GM12865 (cell line): ENCODE measurements around the gene ZBTB16.

Source experiments
- DNase-seq: peaks from one replicate; pipeline ENCODE4 v3.0.0; 2010; ENCODE audit warnings: low read depth
- H3K4me3 ChIP-seq: 2 replicates; pipeline ENCODE4 v1.5.1; 2011; ENCODE audit warnings: mild to moderate bottlenecking, low read depth, low read length, control low read depth
- TF ChIP-seq, protein P1 (sequence below): IDR thresholded peaks from 2 replicates; pipeline ENCODE4 v1.5.1; 2011; ENCODE audit warnings: low read length, control low read depth, low read depth, inconsistent platforms; ENCODE audit not compliant: insufficient read depth; ENCODE audit errors: missing control alignments

ZBTB16 gene

DNA sequence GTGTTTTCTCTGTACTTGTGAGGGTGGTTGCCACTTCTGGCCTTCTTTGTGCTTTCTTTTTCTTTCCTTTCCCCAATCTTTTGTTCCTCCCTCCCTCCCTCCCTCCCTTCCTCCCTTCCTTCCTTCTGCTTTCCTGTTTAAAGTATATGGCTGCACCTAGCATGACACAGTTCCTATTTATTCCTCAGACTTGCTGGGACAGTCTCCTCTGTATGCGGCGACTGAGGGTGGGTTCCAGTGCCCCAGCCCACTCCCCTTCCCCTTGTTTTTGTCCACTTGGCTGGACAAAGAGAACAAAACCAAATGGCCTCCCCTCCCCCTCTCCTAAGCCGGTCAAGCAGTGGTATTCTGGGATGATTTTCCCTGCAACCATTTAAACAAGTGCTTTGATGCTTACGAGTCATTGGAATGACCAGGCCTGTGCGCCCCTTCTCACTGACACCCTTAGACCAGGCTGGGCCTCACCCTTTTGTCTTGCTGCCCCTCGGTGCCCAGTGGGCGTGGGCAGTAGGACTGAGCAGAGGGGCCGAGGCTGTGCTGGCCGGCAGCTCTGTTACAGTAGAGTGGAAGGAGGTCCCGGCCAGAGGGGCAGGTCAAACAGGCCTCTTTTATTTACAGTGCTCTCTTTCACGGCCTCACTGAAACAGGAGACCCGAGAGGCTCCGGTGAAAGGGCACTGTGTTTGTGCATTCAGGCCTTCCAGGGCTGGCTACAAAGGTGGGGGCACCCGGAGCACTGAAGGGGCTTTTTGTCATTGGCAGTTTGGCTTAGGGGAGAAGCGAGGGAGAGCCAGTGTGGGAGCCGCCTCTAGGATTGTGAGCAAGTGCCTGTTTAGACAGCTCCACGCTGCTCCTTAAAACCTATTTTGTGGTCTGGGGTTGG lies 32.2 kb downstream of the ZBTB16 start:
- TF ChIP-seq, protein P1, sequence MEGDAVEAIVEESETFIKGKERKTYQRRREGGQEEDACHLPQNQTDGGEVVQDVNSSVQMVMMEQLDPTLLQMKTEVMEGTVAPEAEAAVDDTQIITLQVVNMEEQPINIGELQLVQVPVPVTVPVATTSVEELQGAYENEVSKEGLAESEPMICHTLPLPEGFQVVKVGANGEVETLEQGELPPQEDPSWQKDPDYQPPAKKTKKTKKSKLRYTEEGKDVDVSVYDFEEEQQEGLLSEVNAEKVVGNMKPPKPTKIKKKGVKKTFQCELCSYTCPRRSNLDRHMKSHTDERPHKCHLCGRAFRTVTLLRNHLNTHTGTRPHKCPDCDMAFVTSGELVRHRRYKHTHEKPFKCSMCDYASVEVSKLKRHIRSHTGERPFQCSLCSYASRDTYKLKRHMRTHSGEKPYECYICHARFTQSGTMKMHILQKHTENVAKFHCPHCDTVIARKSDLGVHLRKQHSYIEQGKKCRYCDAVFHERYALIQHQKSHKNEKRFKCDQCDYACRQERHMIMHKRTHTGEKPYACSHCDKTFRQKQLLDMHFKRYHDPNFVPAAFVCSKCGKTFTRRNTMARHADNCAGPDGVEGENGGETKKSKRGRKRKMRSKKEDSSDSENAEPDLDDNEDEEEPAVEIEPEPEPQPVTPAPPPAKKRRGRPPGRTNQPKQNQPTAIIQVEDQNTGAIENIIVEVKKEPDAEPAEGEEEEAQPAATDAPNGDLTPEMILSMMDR: no peak
- no peak overlapping the region for H3K4me3 ChIP-seq

DNA sequence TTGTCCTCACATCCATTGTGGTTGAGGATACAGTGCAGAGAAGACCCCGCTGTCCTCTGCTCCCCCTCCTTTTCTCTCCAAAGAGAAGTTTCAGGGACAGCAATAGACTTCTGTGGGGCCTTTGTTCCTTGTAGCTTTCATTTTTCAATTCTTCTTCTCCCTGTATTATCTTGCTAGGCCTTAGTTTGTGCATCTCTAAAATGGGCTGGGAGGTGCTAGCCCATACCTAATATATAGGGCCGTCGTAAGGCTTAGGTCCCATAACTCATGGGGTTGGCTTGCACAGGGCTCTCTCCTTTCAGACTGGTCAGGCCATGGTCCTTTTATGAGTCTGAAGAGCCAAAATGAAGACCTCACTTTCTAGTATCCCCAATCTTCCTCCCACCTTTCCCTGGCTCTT lies 33.0 kb downstream of the ZBTB16 start:
- DNase-seq: no peak
- no peak overlapping the region for H3K4me3 ChIP-seq
- TF ChIP-seq, protein P1: no peak

More for the DNA sequence above, 32.2 kb downstream of the ZBTB16 start:
- DNase-seq: no peak

DNA sequence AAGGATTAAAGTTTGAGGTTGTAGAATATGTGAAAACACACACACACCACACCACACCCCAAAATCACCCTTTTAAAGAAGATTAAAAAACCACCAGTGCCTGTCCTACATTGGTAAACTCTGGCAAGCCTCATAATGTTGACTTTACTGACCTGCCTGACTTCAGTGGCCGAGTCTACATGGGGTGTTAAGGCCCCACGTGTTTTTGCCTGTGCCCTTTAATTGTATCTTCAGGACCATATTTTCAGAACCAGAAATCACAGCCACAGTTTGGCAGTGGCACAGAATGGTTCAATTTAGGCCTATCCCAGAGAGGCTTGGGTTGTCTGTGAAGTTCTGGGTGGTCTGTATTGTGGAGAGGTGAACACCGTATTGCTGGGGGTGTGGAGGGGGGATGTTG lies 33.4 kb downstream of the ZBTB16 start:
- TF ChIP-seq, protein P1: no peak
- DNase-seq: no peak
- H3K4me3 ChIP-seq: no peak overlapping the region

DNA sequence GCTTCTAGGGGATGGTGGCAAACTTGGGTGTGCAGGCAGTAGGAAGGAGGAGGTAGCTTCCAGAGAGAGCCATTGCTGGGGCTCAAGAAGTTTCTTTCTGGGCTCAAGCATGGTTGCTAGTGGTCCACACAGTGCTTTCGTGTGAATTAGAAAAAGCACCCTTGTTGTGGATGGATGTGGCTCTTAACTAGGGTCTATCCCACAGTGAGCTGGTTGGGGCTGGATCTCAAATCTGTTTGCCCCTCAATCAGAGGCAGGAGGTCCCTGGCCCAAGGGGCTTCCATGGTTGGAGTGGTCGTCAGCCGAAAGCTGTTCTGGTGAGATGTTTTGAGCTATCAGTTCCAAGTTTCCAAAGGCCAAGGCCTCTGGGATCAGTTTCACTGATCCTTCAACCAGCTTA lies 35.0 kb downstream of the ZBTB16 start:
- no peak overlapping the region for H3K4me3 ChIP-seq
- TF ChIP-seq, protein P1: no peak
- no peak for DNase-seq

DNA sequence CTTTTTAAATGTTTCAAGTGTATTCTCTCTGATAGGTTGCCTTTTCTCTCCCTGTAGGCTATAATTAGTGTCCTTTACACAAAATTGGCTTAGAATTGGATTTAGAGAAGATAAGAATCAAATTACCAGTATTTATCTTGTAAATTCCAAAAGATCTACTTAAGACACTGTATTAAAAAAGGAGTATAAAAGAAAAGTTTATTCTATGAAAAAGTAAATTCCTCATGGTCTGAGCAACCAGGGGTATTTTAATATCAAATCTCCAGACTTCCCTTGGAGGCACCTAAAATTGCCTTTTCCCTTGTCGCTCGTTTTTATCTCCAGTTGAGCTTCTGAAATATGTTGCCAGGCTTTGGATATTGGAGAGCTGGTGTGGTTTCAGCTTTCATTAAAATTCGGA lies 36.4 kb downstream of the ZBTB16 start:
- TF ChIP-seq, protein P1: no peak
- no peak for DNase-seq
- no peak overlapping the region for H3K4me3 ChIP-seq

DNA sequence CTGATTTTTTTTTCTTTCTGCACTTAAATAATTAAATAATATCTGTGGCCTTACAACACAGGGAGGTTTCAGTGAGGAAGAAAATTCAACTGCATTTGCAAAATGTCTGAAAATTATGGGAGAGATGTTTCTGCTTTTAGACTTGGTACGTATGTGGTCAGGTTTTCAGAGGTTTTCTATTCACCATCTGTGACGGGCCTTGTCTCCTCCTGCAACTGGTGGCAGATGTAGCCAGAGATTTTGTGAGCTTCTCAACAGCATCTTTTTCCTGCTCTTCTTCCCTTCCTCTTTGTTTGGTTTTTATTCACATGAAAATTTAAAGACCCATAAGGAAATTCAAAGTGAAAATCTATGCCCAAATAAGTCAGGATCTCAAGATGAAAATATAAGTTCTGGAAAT lies 38.3 kb downstream of the ZBTB16 start:
- DNase-seq: no peak
- H3K4me3 ChIP-seq: no peak overlapping the region
- TF ChIP-seq, protein P1: no peak

DNA sequence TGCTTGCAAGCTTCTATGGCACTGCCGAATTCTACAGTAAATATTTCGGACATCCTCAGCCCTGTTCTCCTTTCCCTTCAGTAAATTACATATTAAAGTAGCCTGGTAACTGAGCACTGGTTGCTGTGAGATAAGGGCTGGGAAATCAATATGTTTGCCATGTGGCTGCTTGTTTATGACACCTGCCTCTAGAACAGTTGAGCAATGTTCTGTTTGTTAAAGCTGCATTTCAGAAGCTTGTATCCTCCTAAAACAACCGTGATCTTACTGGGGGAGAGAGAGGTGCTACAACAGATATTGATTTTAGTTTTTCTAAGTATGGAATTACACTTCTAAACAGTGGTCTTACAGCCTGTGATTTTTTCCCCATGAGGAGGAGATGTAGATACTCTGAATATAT lies 39.4 kb downstream of the ZBTB16 start:
- no peak for DNase-seq
- H3K4me3 ChIP-seq: no peak overlapping the region
- TF ChIP-seq, protein P1: no peak
